ENCODE data around the gene REST. TPM values are rescaled to one million over a fixed set of nuclear protein-coding genes. Genes with fewer than 3 reads are reported as not detected.

REST gene
- total and polyA plus RNA-seq, 2 of the 8 experiments (the other 6 are each of a cell fraction or from before 2014, with no cell fraction given), result 10.2 to 66.3 TPM

- Histone ChIP-seq H2BK15ac (ENCODE audit: low read length) (no peak overlapping the region), H4K8ac (ENCODE audit: extremely low read depth, insufficient read depth, low read length) (peak overlapping the region; percentile 85), H3K4me1 (replicated peaks in 1 of 4; ENCODE audit: control insufficient read depth in 3 of 4, insufficient read depth in 4 of 4, low read length in 3 of 4) (peaks cover 0 to 4% (median 0%) of the 10 kb centered on the region in 4 experiments; a peak in 3 of 7 replicates), H2BK5ac (ENCODE audit: low read depth, low read length) (peak overlapping the region; percentile 81), H2BK120ac (replicated peaks; ENCODE audit: low read depth, low read length) (no peak overlapping the region), H3K9me3 (ENCODE audit: insufficient read depth in 2 of 2, low read depth in 1 of 2, low read length in 1 of 2) (no peaks in the 10 kb centered on the region), H3K4me2 (ENCODE audit: insufficient read depth in 1 of 2, low read depth in 2 of 2, low read length in 2 of 2) (peak overlapping the region; percentile 94 to 96), H3K18ac (ENCODE audit: extremely low read depth, low read length) (peak overlapping the region; percentile 85), H3K79me2 (ENCODE audit: control insufficient read depth in 1 of 2, insufficient read depth in 2 of 2, low read length in 2 of 2) (peaks cover 35 to 59% of the 10 kb centered on the region in 2 experiments), H3K36me3 (ENCODE audit: control insufficient read depth in 2 of 4, insufficient read depth in 4 of 4, low read length in 3 of 4) (peaks cover 8 to 21% (median 16%) of the 10 kb centered on the region in 4 experiments; a peak in 6 of 8 replicates), H3K27me3 (replicated peaks in 1 of 4; ENCODE audit: control insufficient read depth in 3 of 4, extremely low read depth in 1 of 4, insufficient read depth in 3 of 4, low read length in 3 of 4) (no peaks in the 10 kb centered on the region; a peak in 1 of 7 replicates), H3K23me2 (ENCODE audit: low read depth, low read length) (peaks cover 18% of the 10 kb centered on the region), H2BK20ac (ENCODE audit: low read length) (no peak overlapping the region), H2BK12ac (ENCODE audit: low read depth, low read length) (no peak overlapping the region), H3K4me3 (ENCODE audit: extremely low read depth in 1 of 4, insufficient read depth in 2 of 4, low read depth in 3 of 4, low read length in 4 of 4) (peak overlapping the region; percentile 85 to 92 (median 90)), H3K79me1 (ENCODE audit: low read depth, low read length) (peaks cover 7% of the 10 kb centered on the region), H2AK5ac (ENCODE audit: low read depth, low read length) (no peak overlapping the region), H3K23ac (ENCODE audit: insufficient read length) (no peak overlapping the region), H3K56ac (replicated peaks; ENCODE audit: insufficient read length, low read depth, low read length) (no peak overlapping the region), H4K20me1 (replicated peaks in 1 of 2; ENCODE audit: control insufficient read depth in 1 of 2, insufficient read depth in 2 of 2, low read length in 2 of 2) (peaks cover 7 to 9% of the 10 kb centered on the region in 2 experiments), H3K9ac (replicated peaks in 1 of 4; ENCODE audit: extremely low read depth in 1 of 4, low read depth in 3 of 4, low read length in 3 of 4) (peak overlapping the region; percentile 67 to 81 (median 70); a peak in 6 of 7 replicates), H4K91ac (replicated peaks; ENCODE audit: insufficient read length, low read length) (no peak overlapping the region), H4K5ac (ENCODE audit: insufficient read length, low read depth, low read length) (no peak overlapping the region), H3K14ac (ENCODE audit: insufficient read length) (no peak overlapping the region), H2AFZ (ENCODE audit: low read length) (peak overlapping the region; percentile 63; the same call in 1 of the 2 replicates), H3K4ac (replicated peaks; ENCODE audit: insufficient read length, low read depth, low read length) (peak overlapping the region; percentile 21), H3K27ac (ENCODE audit: low read depth, low read length) (no peak overlapping the region)
- no peak for FAIRE-seq
- ChIA-PET POLR2A (ENCODE audit: partially characterized antibody) (interaction anchor here (0.8 to 4.6 kb wide), 10 partner anchors 12 to 541 kb away, joined by 3 to 55 read pairs (median 12); partner anchors contain the start of genes PAICS, PPAT and REST), CTCF (ENCODE audit: partially characterized antibody) (interaction anchor here (1.0 to 1.3 kb wide), 3 partner anchors 15 to 59 kb away, joined by 3 to 7 read pairs (median 5); no protein-coding TSS in a partner anchor)
- WGBS, 2 experiments (ENCODE audit: extremely low coverage in 1 of 2, insufficient coverage in 1 of 2, insufficient read length in 1 of 2, insufficient replicate concordance in 2 of 2, low coverage in 1 of 2, low lambda C conversion rate in 2 of 2, missing lambda C conversion rate in 1 of 2), result 1% methylated on average over 41 of the region's 46 CpGs; no CpG with 5 or more reads in 1 of the 2 experiments
- peak in 1 of 2 experiments; percentile 78 for DNase-seq (ENCODE audit: low read depth in 1 of 2, low spot score in 2 of 2)
- no peak for TF ChIP-seq TBP (IDR thresholded peaks at IDR 0.05; ENCODE audit: low read depth, low read length)
- no peak for TF ChIP-seq POLR2A (IDR thresholded peaks at IDR 0.05; ENCODE audit: control extremely low read depth in 1 of 2, low read depth in 2 of 2, low read length in 2 of 2)
- TF ChIP-seq FOSL1 (IDR thresholded peaks at IDR 0.05; ENCODE audit: insufficient read depth, low read depth, low read length), result no peak
- 0 out of 2 replicates have a peak, but pooled peaks have one; percentile 8 for TF ChIP-seq E2F6 (IDR thresholded peaks at IDR 0.05)
- no peak for TF ChIP-seq ATF3 (IDR thresholded peaks at IDR 0.05; ENCODE audit: insufficient read depth, low read depth, low read length)
- no peak for TF ChIP-seq POU5F1 (IDR thresholded peaks at IDR 0.05; ENCODE audit: low read depth, low read length)
- no peak for TF ChIP-seq TCF12 (IDR thresholded peaks at IDR 0.05; ENCODE audit: low read depth, low read length)
- no peak for TF ChIP-seq CTBP2 (IDR thresholded peaks at IDR 0.05; ENCODE audit: borderline replicate concordance, insufficient read depth, insufficient read length, low read length)
- TF ChIP-seq BRCA1 (IDR thresholded peaks at IDR 0.05; ENCODE audit: low read depth, low read length), result no peak
- no peak for TF ChIP-seq BACH1 (IDR thresholded peaks at IDR 0.05; ENCODE audit: low read length)
- TF ChIP-seq NRF1 (IDR thresholded peaks at IDR 0.05; ENCODE audit: low read depth, low read length), result no peak
- no peak for TF ChIP-seq RFX5 (IDR thresholded peaks at IDR 0.05; ENCODE audit: borderline replicate concordance, low read depth, low read length)
Measured at GRCh38 chr4:56976837-56977320, 69.2 kb downstream of the REST start.

Data from H1 (cell line).